Measurements from ENCODE around the gene TMLHE.
"Not testable (repeated sequence)": the region's sequence is repeated elsewhere in the genome, so short reads cannot be mapped to it uniquely, and the experiment has no call there.

TMLHE gene

GRCh38 chrX:155612312-155613224 lies at the start of gene TMLHE, which contains the start of gene SPRY3:
Gene TMLHE, minus strand, starts transcription at chrX:155612952. Its CDS starts 67,676 bp downstream, at chrX:155545276.
Gene SPRY3, plus strand, starts transcription at chrX:155612586.
- peak; percentile 82 for DNase-seq

- peak; percentile 48 for DNase-seq
Observed at GRCh38 chrX:155662282-155662681, 49.5 kb upstream of the TMLHE start.

DNA sequence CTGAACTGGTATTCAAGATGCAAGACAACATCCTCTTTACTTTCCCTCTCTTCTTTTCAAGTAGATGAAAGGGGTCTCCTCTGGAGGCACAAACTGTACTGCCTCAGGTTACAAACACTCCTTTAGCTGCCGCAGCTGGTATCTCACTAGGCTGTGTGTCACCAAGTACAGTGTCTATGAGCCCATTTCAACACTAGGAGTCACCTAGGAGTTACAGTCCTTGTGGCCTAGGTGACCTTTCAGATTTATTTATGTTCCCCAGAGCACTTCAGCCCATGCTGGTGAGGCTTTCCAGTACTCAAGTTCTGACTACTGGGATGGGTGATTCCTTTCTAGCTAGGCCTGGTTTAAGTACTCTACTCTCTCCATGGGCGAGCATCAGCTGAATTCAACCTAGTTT lies 32.4 kb upstream of the TMLHE start:
- DNase-seq = peak; percentile 11

GRCh38 chrX:155643240-155643639 lies 30.5 kb upstream of the TMLHE start:
- no peak for DNase-seq

DNA sequence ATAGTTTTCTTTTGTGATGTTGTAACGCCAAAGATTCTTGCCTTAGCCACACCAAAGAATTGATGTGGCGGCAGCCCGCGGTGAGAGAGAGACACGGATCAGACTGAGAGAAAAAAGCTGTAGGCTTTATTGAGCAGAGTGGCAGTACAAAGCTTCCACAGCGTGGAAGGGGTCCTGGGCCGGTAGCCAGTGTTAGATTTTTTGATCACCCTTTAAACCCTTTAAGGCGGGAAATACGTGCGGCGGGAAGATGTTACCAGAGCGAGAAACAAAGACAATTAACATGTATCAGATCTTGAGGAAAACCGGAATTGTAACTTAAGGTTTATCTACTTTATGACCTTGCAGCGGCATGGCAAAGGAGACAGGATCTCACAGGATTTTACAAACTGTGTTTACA lies 28.6 kb upstream of the TMLHE start:
- DNase-seq = peak; percentile 19

- no peak for DNase-seq
Observed at GRCh38 chrX:155637714-155638113, 25.0 kb upstream of the TMLHE start.

DNA sequence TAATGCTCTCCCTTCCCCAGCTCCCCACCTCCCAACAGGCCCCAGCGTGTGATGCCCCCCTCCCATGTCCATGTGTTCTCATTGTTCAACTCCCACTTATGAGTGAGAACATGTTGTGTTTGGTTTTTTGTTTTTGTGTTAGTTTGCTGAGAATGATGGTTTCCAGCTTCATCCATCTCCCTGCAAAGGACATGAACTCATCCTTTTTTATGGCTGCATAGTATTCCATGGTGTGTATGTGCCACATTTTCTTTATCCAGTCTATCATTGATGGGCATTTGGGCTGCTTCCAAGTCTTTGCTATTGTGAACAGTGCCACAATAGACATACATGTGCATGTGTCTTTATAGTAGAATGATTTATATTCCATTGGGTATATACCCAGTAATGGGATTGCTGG lies 22.3 kb upstream of the TMLHE start:
- DNase-seq = not testable (repeated sequence)

GRCh38 chrX:155632431-155633100 lies 19.8 kb upstream of the TMLHE start:
- DNase-seq = peak; percentile 53

- DNase-seq = not testable (repeated sequence)
Observed at GRCh38 chrX:155620110-155620509, 7.4 kb upstream of the TMLHE start.

- no peak for DNase-seq
Observed at GRCh38 chrX:155615938-155616337, 3.2 kb upstream of the TMLHE start.

DNA sequence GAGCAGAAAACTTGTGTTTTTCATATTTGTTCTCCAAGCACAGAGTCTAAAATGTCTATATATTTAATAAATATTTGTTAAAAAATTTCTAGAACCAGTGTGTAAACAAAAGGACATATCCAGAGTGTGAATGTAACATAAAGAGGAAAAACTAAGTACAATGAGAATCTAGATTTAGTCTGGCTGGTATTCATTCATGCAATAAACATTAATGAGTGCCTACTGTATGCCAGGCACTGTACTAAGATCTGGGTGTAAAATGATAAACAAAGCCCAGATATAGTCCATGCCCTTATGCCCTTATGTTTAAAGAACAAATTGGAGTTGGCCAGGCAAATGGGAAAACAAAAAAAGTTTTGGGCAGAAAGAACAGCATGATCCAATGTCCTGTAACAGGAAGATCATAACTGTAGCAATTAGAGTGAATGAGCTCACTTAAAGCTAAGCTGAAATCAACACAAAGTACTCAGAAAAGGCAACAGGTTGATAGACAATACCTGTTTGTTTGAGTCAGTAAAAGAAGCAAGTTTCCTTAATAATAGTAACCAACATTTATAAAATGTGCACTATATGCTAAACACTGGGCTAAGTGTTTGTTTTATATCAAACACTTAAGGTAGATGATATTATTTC lies 1.3 kb upstream of the TMLHE start:
- no peak for DNase-seq

- peak; percentile 48 for DNase-seq
Observed at GRCh38 chrX:155611302-155611701, 1.4 kb downstream of the TMLHE start.

DNA sequence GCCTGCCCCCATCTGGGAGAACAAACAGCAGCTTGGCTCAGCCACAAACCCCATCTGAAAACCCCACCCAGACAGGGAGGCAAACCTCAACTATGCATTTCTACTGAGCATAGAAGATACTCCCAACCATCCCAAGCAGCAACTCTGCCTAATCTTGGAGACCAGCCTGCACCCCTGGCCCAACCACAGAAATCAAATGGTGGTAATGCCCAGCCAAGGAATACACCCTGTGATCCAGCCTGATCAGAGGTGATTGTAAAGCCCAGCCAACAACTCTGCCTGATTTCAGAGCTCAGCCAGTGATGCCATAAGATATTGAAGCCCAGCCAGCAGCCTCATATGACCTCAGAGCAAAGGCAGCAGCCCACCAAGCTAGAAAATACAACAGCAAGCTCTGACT lies 19.8 kb downstream of the TMLHE start:
- no peak for DNase-seq

DNA sequence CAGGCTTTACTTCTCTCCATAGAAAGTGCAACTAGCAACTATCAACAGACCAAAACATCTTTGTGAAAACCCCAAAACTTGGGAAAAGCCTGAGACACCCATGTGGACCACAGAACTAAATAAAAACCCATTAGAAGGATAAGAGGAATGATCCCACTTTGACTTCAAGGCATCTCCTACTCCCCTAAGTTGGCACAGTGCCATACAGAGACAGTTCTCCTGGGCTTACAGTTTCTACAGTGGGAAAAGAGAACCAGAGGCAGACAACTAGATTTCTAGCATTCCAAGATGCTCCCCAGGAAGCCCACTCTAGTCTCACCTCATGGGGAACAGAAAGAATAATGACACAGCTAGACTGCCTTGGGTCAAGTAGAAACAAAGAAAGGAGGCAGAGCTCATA lies 20.4 kb downstream of the TMLHE start:
- peak; percentile 2 for DNase-seq

- no peak for DNase-seq
Observed at GRCh38 chrX:155577682-155578081, 35.1 kb downstream of the TMLHE start.

DNA sequence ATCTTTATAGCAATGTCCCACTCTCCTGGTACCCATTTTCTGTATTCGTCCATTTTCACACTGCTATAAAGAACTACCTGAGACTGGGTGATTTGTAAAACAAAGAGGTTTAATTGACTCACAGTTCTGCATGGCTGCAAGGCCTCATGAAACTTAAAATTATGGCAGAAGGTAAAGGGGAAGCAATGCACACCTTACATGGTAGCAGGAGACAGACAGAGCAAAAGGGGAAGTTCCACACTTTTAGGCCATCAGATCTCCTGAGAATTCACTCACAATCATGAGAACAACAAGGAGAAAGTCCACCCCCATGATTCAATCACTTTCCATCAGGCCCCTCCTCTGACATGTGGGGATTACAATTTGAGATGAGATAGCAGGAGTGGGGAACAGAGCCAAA lies 49.7 kb downstream of the TMLHE start:
- no peak for DNase-seq

DNA sequence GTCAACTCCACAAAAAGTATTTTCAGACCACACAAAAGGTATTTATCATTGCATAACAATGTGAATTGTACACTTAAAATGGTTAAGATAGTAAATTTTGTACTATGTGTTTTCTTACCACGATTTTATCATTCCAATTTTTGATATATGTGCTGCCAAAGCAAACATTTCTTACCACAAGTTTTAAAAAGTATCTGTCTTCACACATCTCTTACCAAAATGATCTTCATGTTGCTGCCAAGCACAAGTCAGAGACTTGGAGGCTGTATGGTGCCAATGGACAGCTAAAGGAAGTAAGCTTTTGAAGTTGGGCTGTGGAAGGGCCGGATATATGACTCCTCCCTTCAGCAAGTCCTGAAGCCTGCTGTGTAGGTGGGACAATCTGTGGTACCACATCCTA lies 67.9 kb downstream of the TMLHE start:
- DNase-seq = no peak

DNA sequence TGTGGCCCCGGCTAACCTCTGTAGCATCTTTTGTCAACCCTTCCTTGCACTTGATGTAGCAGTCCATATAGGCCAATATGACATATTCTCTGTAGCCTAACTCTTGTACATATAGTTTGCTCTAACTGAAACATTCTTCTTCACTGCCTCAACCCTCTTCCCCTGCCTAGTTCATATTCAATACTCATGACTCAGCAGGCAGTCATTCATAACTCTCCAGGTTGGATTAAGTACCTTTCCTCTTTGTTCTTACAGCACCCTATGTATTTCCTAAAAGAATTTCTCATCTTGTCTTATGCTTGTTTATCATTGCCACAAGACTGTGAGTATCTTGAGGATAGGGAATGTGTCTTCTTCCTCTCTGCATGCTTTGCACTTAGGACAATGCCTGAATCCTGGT lies 76.9 kb downstream of the TMLHE start:
- DNase-seq = no peak

DNA sequence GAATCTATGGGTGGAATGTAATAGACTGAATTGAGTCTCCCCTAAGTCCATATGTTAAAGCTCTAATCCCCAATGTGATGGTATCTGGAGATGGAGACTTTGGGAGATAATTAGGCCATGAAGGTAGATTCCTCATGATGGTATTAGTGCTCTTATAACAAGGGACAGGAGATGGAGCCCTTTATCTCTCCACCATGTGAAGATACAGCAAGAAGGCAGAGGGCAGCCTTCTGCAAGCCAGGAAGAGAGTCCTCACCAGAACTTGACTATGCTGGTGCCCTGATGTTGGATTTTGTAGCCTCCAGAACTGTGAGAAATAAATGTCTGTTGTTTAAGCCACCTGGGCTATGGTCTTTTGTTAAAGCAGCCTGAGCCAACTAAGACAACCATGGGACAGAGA lies 78.0 kb downstream of the TMLHE start:
- peak; percentile 24 for DNase-seq

DNA sequence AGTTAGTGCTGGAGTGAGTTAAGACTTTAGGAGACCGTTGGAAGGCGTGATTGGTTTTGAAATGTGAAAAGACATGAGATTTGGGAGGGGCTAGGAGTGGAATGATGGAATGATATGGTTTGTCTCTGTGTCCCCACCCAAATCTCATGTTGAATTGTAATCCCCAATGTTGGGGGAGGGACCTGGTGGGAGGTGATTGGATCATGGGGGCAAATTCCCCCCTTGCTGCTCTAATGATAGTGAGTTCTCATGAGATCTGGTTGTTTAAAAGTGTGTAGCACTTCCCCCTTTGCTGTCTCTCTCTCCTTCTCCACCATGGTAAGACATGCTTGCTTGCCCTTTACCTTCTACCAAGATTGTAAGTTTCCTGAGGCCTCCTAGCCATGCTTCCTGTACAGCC lies 85.7 kb downstream of the TMLHE start:
- not testable (repeated sequence) for DNase-seq

DNA sequence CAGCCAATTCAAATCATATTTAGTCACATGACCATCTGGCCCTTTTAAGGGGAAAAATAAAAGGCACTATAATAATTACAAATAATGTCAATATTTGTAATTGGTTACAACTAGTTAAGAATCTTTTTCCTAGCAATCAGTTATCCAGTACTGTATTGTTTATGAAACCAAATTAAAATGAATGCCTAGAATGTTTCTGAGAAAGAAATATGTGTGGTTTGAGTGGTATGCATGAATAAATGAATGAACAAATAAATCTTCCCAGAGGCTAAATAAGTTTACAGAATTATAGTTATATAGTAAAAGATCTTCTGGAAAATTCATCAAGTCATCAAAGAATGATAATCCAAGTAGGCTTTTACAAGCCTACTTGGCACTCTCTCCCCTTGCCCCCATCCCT lies 98.5 kb downstream of the TMLHE start:
- DNase-seq = no peak

- no peak for DNase-seq
Observed at GRCh38 chrX:155505296-155505695, 107.5 kb downstream of the TMLHE start.

DNA sequence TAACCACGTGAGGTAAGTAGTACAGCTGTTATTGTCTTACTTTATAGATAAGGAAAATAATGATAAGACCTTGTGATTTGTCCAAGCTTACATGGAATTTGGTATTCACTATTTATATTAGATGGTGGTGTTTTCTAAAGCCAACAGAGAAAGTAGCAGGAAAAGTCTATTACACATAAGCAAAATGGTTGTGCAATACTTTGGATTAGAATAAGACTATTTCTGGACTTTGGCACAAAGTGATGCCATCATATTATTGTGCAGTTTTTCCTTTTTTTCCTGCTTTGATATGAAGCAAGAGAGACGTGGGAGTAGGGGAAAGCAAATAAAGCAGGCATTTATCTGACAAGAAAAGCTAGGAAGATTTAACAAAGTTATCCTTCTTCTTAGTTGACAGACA lies 117.6 kb downstream of the TMLHE start:
- DNase-seq = not testable (repeated sequence)

DNA sequence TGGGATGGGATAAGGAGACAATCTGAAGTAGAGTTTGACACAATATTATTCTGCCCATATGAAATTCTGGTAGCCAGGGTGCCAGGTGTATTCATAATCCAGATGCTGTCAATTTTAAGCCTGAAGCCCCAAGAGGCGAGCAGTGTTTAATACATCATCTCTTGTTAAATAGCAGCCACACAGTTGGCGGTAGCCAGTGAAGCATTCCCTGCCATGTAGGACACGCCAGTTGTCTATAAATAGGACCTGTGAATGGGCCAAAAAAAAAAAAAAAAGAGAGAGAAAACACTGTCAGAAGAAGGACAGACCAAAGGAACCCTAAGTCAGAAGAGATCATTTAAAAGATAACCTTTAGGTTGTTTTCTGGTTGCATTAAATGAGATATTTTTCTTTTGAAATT lies 121.3 kb downstream of the TMLHE start:
- DNase-seq = not testable (repeated sequence)

Data from DMS53 (cell line).